CD4-positive, alpha-beta T cell (primary cell): ENCODE data around the gene KDM4B. TPM values are rescaled to one million over a fixed set of nuclear protein-coding genes. Genes with fewer than 3 reads are reported as not detected.
"Not testable (repeated sequence)": the region's sequence is repeated elsewhere in the genome, so short reads cannot be mapped to it uniquely, and the experiment has no call there.

ENCODE experiments used
- ATAC-seq: fragments of 200-7000 bp; cut with Tn5 transposase; one replicate; pipeline ENCODE4 v1.10.0; 2022; ENCODE audit warnings: mild to moderate bottlenecking; ENCODE audit not compliant: poor library complexity
- CTCF ChIA-PET: fragments of 350-600 bp; sonication (Branson Sonifier 250); formaldehyde crosslinking; loops from one replicate; lab custom pipeline; 2021; ENCODE audit warnings: antibody characterized with exemption, inconsistent platforms; lab: Charles Lee
- POLR2A ChIA-PET: fragments of 350-600 bp; sonication (Branson Sonifier 250); formaldehyde crosslinking; loops from one replicate; lab custom pipeline; 2021; ENCODE audit warnings: antibody characterized with exemption, inconsistent platforms; lab: Charles Lee
- DNase-seq, 14 experiments: peaks; one replicate each; pipeline ENCODE4 v3.0.0-alpha.2; 2013 to 2020; ENCODE audit warnings: mixed read lengths in 2 of 14
- H3K27ac ChIP-seq, 2 donors: one replicate each; pipeline versions ENCODE4 v1.5.1 to v1.7.0; 2013; ENCODE audit warnings: low read length in 2 of 2, low read depth in 1 of 2, mild to moderate bottlenecking in 1 of 2
- H3K27me3 ChIP-seq, 2 experiments: 1 replicate in 1 of 2; 2 replicates in 1 of 2; pipeline versions ENCODE4 v1.6.1 to v1.7.0; 2013; ENCODE audit warnings: low read length in 2 of 2, control low read depth in 1 of 2, mild to moderate bottlenecking in 1 of 2, moderate library complexity in 1 of 2; ENCODE audit not compliant: insufficient read depth in 2 of 2, control insufficient read depth in 1 of 2
- H3K36me3 ChIP-seq: one replicate; pipeline ENCODE4 v1.6.1; 2013; ENCODE audit warnings: low read length, control low read depth; ENCODE audit not compliant: insufficient read depth
- H3K4me1 ChIP-seq: one replicate; pipeline ENCODE4 v1.6.1; 2013; ENCODE audit warnings: low read length, control low read depth; ENCODE audit not compliant: insufficient read depth
- H3K4me3 ChIP-seq: one replicate; pipeline ENCODE4 v1.5.1; 2013; ENCODE audit warnings: mild to moderate bottlenecking, low read length, moderate library complexity
- H3K9me3 ChIP-seq, 2 experiments: 1 replicate in 1 of 2; 2 replicates in 1 of 2; pipeline versions ENCODE4 v1.6.1 to v1.7.0; 2013; ENCODE audit warnings: low read length in 2 of 2, mild to moderate bottlenecking in 2 of 2, control low read depth in 1 of 2, moderate library complexity in 1 of 2; ENCODE audit not compliant: control insufficient read depth in 1 of 2, insufficient read depth in 1 of 2
- H3K27ac Mint-ChIP-seq: one replicate; pipeline ENCODE4 v1.8.0; 2020; ENCODE audit warnings: mixed read lengths
- H3K27me3 Mint-ChIP-seq: one replicate; pipeline ENCODE4 v1.8.0; 2021; ENCODE audit warnings: mixed read lengths
- H3K36me3 Mint-ChIP-seq: one replicate; pipeline ENCODE4 v1.8.0; 2021; ENCODE audit warnings: low read depth, mixed read lengths
- H3K4me1 Mint-ChIP-seq: one replicate; pipeline ENCODE4 v1.8.0; 2021; ENCODE audit warnings: low read depth, mixed read lengths
- H3K4me3 Mint-ChIP-seq: one replicate; pipeline ENCODE4 v1.8.0; 2020; ENCODE audit warnings: mild to moderate bottlenecking, mixed read lengths
- H3K9me3 Mint-ChIP-seq: one replicate; pipeline ENCODE4 v1.8.0; 2020; ENCODE audit warnings: mixed read lengths
- intact Hi-C, 2 experiments: fragments of 100-400 bp; cut with DNase I in 1 of 2; cut with micrococcal nuclease in 1 of 2; formaldehyde crosslinking; loops; one replicate each; pipeline versions ENCODE4 v1.15.1 to v1.9.0; 2023 to 2025; cut with DNase I, micrococcal nuclease
- total RNA-seq, 174 experiments: library from RNA in 2 of 174; stranded (reverse) in 2 of 174; gene quantifications; one replicate each; pipeline ENCODE4 v1.2.3 and lab custom pipeline; 2021 to 2026
- TF ChIP-seq, protein P1 (sequence below): fragments of 200-600 bp; IDR thresholded peaks from one replicate; pipeline ENCODE4 v1.8.0; 2022; ENCODE audit warnings: antibody characterized with exemption, mild to moderate bottlenecking

KDM4B gene
- total RNA-seq, 2 experiments from 2014 or later, result 41.8 to 42.5 TPM

DNA sequence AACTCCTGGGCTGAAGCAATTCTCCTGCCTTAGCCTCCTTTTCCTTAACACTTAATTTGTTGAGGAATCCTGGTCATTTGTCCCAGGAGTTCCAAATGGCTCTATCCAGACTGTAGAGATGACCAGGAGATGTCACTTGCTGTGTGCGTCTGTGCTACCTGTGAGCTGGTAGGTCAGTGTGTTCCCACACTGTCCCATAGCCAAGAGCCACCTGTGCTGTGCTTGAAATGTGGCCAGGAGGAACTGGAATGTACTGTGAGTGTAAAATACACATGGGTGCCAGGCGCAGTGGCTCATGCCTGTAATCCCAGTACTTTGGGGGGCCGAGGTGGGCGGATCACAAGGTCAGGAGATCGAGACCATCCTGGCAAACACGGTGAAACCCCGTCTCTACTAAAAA lies 29.4 kb upstream of the KDM4B start:
- ATAC-seq (no peak), DNase-seq (no peak)
- H3K9me3 ChIP-seq, result no peaks in the 10 kb centered on the region
- no peak overlapping the region for H3K4me3 Mint-ChIP-seq
- no peak overlapping the region for H3K27ac Mint-ChIP-seq
- H3K27me3 ChIP-seq, result no peaks in the 10 kb centered on the region
- no peak overlapping the region for H3K27ac ChIP-seq
- no peaks in the 10 kb centered on the region for H3K36me3 ChIP-seq
- TF ChIP-seq, protein P1, sequence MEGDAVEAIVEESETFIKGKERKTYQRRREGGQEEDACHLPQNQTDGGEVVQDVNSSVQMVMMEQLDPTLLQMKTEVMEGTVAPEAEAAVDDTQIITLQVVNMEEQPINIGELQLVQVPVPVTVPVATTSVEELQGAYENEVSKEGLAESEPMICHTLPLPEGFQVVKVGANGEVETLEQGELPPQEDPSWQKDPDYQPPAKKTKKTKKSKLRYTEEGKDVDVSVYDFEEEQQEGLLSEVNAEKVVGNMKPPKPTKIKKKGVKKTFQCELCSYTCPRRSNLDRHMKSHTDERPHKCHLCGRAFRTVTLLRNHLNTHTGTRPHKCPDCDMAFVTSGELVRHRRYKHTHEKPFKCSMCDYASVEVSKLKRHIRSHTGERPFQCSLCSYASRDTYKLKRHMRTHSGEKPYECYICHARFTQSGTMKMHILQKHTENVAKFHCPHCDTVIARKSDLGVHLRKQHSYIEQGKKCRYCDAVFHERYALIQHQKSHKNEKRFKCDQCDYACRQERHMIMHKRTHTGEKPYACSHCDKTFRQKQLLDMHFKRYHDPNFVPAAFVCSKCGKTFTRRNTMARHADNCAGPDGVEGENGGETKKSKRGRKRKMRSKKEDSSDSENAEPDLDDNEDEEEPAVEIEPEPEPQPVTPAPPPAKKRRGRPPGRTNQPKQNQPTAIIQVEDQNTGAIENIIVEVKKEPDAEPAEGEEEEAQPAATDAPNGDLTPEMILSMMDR, result no peak
- no peak overlapping the region for H3K4me3 ChIP-seq
- H3K4me1 Mint-ChIP-seq, result no peaks in the 10 kb centered on the region
- no peaks in the 10 kb centered on the region for H3K36me3 Mint-ChIP-seq
- H3K4me1 ChIP-seq, result no peaks in the 10 kb centered on the region
- no peaks in the 10 kb centered on the region for H3K27me3 Mint-ChIP-seq
- H3K9me3 Mint-ChIP-seq, result no peaks in the 10 kb centered on the region
- intact Hi-C loops, result no loop called here
- CTCF ChIA-PET, result no interaction called here
- POLR2A ChIA-PET, result no interaction called here

DNA sequence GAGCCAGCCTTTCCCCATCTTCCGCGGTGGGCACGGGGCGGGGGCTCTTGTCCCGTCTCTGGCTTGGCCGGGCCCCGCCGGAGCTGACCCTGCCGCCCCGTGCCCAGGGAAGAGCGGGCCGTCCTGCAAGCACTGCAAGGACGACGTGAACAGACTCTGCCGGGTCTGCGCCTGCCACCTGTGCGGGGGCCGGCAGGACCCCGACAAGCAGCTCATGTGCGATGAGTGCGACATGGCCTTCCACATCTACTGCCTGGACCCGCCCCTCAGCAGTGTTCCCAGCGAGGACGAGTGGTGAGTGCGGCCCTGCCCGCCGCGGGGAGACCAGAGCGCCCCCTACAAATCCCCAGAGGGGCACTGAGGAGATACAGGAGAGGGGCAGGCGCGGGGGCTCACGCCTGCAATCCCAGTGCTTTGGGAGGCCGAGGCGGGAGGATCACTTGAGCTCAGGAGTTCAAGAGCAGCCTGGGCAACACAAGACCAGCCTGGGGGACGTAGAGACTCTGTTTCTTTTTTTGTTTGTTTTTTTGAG lies 27.2 kb upstream of the KDM4B start:
- H3K27ac ChIP-seq, H3K36me3 ChIP-seq, ATAC-seq, H3K27ac Mint-ChIP-seq, intact Hi-C loops, CTCF ChIA-PET, H3K36me3 Mint-ChIP-seq, H3K9me3 ChIP-seq, H3K27me3 ChIP-seq, POLR2A ChIA-PET, H3K9me3 Mint-ChIP-seq, H3K4me3 ChIP-seq, H3K4me3 Mint-ChIP-seq, H3K4me1 ChIP-seq, H3K4me1 Mint-ChIP-seq, DNase-seq, H3K27me3 Mint-ChIP-seq: not testable (repeated sequence)

DNA sequence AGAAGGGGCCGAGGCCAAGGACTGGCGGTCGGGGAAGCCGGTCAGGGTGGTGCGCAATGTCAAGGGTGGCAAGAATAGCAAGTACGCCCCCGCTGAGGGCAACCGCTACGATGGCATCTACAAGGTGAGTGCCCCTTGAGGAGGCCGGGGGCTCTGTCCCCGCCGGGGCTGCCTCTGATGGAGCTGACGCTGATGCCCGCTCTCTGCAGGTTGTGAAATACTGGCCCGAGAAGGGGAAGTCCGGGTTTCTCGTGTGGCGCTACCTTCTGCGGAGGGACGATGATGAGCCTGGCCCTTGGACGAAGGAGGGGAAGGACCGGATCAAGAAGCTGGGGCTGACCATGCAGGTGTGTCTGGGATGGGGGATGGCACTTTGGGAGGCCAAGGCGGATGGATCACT lies 18.3 kb upstream of the KDM4B start:
- H3K36me3 ChIP-seq, intact Hi-C loops, H3K9me3 ChIP-seq, CTCF ChIA-PET, H3K4me1 Mint-ChIP-seq, POLR2A ChIA-PET, H3K27ac Mint-ChIP-seq, H3K9me3 Mint-ChIP-seq, H3K27ac ChIP-seq, H3K4me1 ChIP-seq, H3K4me3 ChIP-seq, ATAC-seq, H3K4me3 Mint-ChIP-seq, H3K27me3 Mint-ChIP-seq, H3K36me3 Mint-ChIP-seq, H3K27me3 ChIP-seq: not testable (repeated sequence)
- peak in 1 of 14 experiments; percentile 15 for DNase-seq

DNA sequence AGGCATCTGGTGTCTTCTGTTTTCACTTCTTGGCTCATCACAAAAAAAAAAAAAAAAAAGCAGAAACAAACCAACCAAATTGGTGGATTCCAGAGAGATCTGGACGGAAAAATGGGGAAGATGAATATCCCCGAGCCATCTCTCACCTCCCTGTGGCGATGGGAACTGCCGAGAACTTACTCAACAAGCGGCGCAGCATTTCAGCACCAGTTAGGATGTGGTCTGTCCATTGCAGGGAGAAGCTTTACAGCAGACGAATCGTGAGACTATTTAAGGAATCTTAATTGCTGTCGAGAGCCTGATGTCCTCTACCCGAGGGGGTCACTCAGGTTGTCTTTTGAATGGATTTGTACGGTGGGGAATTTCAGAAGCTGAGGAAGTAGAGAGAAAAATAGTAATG lies 17.3 kb upstream of the KDM4B start:
- ATAC-seq (no peak), DNase-seq (peak in 1 of 14 experiments; percentile 22)
- Mint-ChIP-seq H3K9me3 (no peaks in the 10 kb centered on the region), H3K4me1 (no peaks in the 10 kb centered on the region), H3K27me3 (no peaks in the 10 kb centered on the region), H3K4me3 (no peak overlapping the region), H3K27ac (no peak overlapping the region), H3K36me3 (no peaks in the 10 kb centered on the region)
- no peaks in the 10 kb centered on the region for H3K4me1 ChIP-seq
- no peaks in the 10 kb centered on the region for H3K36me3 ChIP-seq
- H3K9me3 ChIP-seq, result no peaks in the 10 kb centered on the region
- no peak overlapping the region for H3K4me3 ChIP-seq
- H3K27me3 ChIP-seq, result no peaks in the 10 kb centered on the region
- ChIA-PET CTCF (no interaction called here), POLR2A (no interaction called here)
- TF ChIP-seq, protein P1, result no peak
- H3K27ac ChIP-seq, result no peak overlapping the region
- intact Hi-C loops, result no loop called here
